Activated CD4-positive, alpha-beta T cell treated with anti-CD3 and anti-CD28 coated beads, Interleukin-2, amount 50 U/mL, for 1 hour (primary cell): ENCODE data around the gene SZRD1.

Experiments used
- DNase-seq: peaks from one replicate; pipeline ENCODE4 v3.0.0-alpha.2; 2020

SZRD1 gene

GRCh38 chr1:16367968-16368890 is 1.2 kb downstream of the SZRD1 start:
- DNase-seq: no peak

- DNase-seq: no peak
Measured at GRCh38 chr1:16369821-16370220, 2.8 kb downstream of the SZRD1 start.

- no peak for DNase-seq
Measured at GRCh38 chr1:16371725-16372124, 4.7 kb downstream of the SZRD1 start.

DNA sequence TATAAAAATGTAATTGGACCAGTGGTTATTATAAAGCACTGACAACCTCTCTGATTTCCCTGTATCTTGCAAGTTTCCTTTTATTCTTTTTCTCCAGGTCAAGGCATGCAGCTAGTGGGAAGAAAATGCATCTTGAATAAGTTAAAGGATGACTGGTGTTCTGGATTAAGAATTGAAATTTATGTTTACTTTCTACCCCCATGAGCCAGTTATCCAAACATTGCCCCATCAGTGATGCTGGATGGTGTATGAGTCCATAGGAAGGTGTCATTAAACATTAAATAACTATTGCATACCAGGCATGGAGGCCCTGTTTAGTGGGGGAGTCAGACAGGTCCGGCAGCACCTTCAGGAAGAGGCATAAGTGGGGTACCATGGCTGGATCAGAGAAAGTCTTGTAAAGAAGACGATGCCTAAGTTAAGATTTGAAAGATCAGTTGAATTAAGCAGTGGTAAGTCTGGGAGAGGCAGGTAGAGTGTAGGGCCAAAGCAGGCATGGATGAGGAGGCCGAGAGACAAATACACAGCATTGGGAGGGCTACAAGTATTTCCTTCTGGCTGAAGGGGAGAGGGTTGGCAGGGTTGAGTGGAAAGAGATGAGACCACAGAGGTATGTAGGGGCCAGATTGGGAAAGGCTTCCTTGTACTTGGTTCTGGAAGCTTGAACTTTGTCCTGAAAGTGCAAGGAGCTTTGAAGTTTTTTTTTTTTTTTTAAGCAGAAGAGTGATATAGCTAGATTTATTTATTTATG is 5.7 kb downstream of the SZRD1 start:
- no peak for DNase-seq

DNA sequence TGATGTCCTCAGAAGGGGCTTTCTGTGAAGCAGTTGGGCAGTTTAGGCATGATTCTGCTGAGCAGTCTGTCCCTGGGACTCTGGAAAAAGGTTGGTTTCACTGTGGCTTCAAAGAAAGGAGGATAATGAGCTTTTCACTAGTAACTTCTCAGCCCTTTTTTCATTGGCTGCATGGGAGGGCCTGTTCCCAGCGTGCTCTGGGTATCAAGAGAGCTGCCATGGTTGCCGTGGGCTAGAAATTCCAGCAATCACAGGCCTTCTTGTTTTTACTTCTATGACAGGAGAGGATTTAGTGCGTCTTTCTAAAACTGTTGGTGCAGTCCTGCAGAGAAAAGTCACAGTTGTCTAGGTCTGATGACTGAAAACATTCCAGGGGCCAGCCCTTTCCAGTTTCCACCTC is 7.2 kb downstream of the SZRD1 start:
- no peak for DNase-seq

GRCh38 chr1:16375521-16376340 is 8.7 kb downstream of the SZRD1 start:
- no peak for DNase-seq

GRCh38 chr1:16376971-16377370 is 9.9 kb downstream of the SZRD1 start:
- no peak for DNase-seq

DNA sequence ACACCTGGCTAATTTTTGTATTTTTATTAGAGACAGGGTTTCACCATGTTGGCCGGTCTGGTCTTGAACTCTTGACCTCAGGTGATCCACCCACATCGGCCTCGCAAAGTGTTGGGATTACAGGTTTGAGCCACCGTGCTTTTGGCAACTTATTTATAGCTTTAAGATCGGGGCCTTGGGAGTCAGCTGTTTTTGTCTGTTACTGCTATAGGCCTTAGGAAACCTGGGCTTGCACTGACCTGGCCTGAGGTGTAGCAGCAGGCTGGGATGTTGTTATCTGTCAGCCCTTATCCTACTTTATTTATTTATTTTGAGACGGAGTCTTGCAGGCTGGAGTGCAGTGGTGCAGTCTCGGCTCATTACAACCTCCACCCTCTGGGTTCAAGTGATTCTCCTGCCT is 11.4 kb downstream of the SZRD1 start:
- DNase-seq: no peak

DNA sequence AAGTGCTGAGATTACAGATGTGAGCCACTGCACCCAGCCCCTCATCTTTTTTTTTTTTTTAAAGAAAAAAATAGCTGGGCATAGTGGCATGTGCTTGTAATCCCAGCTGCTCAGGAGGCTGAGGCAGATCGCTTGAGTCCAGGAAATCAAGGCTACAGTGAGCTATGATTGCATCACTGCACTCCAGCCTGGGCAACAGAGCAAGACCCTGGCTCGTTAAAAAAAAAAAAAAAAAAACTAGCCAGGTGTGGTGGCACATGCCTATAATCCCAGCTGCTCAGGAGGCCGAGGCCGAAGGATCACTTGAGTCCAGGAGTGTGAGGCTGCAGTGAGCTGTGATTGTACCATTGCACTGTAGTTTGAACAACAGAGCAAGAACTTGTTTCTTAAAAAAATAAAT is 13.8 kb downstream of the SZRD1 start:
- DNase-seq: no peak

DNA sequence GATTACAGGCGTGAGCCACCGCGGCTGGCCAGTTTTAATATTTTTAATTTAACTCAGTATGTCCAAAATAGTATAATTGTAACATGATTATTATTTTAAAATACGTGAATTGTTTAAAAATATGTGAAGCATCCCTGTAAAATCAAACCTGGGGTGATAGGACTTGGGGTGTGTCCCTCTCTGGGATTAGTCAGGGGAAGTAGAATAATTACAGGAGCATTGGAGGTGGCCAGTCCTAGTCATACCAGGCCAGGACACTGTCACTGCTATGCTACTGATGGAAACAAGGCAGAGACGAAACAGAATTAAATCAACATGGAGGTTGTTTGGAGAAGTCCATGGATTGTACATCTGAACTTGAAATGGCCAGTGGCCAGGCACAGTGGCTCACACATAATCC is 16.8 kb downstream of the SZRD1 start:
- DNase-seq: no peak

DNA sequence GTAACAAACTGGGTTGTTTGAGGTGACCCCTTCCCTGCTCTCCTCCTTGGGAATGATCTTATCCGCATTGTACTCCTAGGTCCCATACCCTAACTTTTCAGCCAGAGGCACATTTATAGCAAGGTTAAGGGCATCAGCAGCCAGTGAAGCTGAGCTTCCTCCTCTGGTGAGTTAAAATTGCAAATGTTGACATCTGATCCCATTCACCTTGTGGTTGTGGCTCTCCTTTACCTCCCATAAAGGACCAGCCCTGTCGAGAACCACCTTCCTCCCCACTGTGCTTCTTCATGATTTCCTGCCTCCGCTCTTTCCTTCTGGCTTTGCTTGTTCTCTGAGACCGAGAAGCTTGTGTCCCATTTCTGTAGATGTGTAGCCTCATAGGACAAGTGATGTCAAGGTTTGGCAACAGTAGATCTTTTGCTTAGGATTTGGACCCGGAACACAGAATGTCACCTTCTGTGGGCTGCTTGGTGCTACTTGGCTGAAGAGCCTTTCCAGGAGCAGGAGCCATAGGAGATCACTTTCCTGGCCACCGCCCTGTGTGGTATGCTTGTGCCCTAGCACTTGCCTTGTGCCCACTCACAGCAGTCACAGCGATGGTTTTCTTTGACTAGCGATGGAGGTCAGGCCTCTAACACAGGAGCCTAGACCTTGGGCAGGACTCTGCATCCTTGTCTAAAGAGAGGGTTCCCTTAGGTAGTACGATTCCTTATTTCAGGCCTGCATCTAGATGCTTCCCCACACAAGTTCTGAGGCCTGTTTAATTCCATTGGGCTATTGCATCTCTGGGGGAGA is 18.8 kb downstream of the SZRD1 start:
- DNase-seq: no peak

GRCh38 chr1:16386454-16387113 is 19.5 kb downstream of the SZRD1 start:
- DNase-seq: no peak

DNA sequence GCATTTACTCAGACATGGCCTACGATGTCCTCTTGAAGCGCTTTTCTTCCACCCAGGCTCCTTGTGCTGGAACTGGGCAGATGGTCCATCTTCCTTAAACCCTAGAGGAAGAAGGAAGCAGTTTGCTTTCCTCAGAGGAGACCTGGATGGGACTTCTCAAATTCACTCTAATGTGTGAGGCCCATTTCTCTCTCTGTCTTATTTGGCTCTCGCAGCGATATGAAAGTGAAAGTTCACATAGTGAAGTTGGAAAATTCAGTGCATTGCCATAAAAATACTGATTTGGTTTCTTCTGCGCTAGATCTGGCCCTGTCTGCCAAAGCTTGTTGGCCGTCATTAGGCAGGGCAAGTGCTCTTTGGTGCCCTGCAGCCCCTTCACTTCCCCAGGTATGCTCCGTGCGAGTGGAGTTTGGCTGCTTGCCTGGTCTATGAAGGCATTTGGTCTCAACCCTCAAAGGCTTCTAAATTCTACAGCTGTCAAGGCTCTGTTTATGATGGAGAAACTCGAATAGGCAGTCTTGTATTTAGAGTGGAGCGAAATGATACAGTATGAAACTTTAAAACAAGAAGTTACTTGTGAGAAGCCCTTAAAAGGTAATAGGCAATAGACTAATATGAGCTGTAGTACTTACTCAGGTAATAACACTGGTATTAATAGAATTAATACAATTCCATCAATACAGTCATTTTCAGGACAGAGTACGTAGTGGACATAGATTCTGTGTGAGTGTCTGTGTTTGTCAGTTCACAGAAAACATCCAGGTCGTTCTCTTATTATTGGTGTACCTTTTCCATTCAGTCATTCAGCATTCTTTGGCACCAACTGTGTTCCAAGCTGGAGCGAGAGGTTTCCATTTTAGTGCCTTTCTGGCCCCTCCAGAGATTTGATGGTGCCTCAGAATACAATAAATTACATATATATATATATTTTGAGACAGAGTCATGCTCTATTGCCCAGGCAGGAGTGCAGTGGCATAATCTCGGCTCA is 20.5 kb downstream of the SZRD1 start:
- DNase-seq: no peak

DNA sequence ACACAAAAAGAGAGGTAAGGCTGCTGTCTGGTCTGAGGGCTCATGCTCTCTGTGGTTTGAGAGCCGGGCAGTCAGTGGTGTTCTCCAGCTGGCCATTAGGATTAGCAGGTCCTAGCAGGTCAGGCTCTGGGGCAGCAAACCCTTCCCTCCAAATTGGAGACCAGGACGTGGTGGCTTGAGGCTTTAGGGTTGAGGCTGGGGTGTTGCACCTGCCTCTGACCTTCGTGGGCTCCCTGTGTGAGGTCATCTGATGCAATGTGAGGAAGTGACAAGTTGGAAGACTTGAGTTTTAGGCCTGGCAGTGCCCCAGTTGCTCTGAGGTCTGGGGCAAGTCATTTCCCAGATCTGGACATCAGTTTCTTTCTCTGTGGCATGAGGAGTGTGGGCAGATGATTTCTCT is 24.4 kb downstream of the SZRD1 start:
- no peak for DNase-seq

DNA sequence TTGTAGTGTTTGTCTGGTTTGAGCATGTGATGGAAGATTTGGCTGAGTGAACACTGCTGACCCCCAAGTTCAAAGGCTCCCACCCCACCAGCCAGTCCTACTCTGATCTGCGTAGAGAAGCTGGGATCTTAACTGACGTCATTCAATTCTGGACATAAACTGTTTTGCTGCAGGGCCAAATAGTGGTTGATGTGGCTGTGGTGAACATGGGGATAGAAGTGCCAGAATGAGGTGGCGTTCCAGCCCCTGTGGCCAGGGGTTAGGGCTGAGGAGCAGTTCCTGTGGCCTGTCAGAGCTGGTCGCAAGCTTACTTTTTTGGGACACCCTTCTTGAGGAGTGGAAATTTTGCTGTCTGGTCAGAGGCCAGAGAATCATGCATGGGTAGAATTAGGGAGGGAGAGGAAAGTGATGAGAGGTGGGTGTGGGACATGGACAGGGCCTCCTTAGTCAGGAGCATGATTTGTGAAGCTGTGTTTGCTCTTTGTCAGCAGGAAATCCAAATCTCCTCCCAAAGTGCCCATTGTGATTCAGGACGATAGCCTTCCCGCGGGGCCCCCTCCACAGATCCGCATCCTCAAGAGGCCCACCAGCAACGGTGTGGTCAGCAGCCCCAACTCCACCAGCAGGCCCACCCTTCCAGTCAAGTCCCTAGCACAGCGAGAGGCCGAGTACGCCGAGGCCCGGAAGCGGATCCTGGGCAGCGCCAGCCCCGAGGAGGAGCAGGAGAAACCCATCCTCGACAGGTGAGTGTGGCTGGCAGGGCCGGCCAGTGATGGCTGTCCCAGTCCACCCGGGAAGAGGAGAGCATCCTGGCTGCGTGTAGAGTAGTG is 25.9 kb downstream of the SZRD1 start:
- no peak for DNase-seq

DNA sequence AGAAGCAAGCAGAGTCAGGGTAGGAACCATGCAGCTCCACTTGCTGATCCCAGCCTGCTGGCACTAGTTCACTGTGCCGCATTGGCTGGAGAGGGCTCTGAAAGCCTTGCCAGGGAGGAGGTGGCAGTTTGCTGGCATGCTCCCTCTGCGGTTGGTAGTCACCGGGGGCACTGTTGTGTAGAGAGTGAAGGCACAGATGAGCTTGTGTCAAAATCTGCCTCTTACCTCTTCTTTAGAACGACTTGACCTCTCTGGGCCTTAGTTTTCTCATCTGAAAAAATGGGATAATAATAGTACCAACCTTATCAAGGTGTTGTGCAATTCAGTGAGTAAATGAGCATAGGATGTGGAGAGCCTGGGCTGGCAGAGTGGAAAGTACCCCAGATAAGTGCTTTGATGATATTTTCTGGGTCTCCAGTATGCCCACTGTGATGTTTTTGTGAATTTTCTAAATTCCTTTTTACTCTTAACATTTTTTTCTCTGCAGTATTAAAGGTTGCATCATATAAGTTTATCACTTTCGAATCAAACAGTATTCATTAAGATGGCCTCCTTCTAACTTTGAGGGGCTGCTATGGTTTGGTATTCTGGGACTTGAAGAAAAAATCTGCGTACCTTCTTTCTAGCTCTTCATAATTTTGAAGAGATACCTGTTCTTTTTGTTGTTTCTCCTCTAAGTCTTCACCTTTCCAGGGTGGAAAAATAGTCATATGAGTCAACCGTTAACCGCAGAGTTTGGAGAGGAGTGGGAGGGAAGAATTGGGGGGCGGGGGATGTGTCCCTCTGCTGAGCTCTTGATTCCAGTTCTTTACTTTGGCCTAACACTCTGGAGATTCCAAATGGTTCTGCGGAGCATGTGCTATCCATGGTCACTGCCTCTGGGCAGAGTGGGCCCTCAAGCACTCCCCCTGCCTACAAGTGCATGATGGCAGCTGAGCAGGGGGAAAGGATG is 26.8 kb downstream of the SZRD1 start:
- DNase-seq: no peak

DNA sequence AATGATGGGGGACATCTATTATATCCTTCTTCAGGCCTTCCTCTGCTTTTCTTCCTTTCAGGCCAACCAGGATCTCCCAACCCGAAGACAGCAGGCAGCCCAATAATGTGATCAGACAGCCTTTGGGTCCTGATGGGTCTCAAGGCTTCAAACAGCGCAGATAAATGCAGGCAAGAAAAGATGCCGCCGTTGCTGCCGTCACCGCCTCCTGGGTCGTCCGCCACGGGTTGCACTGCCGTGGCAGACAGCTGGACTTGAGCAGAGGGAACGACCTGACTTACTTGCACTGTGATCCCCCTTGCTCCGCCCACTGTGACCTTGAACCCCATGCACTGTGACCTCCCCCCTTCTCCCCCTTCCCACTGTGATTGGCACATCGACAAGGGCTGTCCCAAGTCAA is 27.9 kb downstream of the SZRD1 start:
- no peak for DNase-seq

- DNase-seq: no peak
Measured at GRCh38 chr1:16396591-16396990, 29.5 kb downstream of the SZRD1 start.

GRCh38 chr1:16397120-16397519 is 30.1 kb downstream of the SZRD1 start:
- DNase-seq: no peak
